H1 (cell line): Measurements from ENCODE around the gene ME1. TPM values are rescaled to one million over a fixed set of nuclear protein-coding genes. Genes with fewer than 3 reads are reported as not detected.

Experiments used
- CTBP2 ChIP-seq: IDR thresholded peaks from 2 replicates; pipeline ENCODE4 v1.7.0; 2011; ENCODE audit warnings: borderline replicate concordance, mild to moderate bottlenecking, moderate library complexity, mixed read lengths, low read length; ENCODE audit not compliant: insufficient read depth, insufficient read length
- polyA plus RNA-seq, 7 experiments: library from polyadenylated mRNA; depleted of rRNA in 3 of 7; stranded (reverse) in 5 of 7; unstranded in 2 of 7; fragments of >200 nt in 5 of 7; fragments of 200-250 nt in 2 of 7; gene quantifications; 1 replicate in 5 of 7; 2 replicates in 1 of 7; 4 replicates in 1 of 7; pipeline versions ENCODE4 v1.2.1 to v1.2.3, GENCODE V29; 2011 to 2013; ENCODE audit warnings: missing spikeins in 2 of 7, mixed read lengths in 2 of 7
- total RNA-seq: library from RNA; stranded (reverse); fragmentation: NEBNext Ultra II Directional; extraction: Animal tissue kit (Norgen Biotek cat#: 25700); gene quantifications from 2 replicates; pipeline ENCODE4 v1.2.1, GENCODE V29; 2021

ME1 gene
- total and polyA plus RNA-seq, 2 of the 8 experiments (the other 6 are each of a cell fraction or from before 2014, with no cell fraction given): 1.3 to 3.9 TPM

DNA sequence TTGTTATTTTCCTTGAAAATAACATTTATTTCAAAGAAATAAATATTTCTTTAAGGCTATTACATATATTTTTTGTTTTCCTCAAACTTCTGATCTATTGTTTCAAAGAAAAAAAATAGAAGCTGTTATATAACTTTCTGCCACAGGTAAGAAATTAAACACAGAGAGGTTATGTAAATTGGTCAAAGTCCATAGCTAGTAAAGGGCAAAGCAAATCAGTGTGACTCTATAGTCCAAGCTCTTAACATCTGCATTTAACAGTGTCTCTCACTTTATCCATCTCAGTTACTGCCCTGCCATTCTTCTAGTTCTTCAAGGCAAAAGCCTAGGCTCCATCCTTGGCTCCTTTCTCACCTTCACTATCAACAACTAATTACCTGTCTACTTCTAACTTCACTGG is 180.6 kb downstream of the ME1 start (continued):
- no peak for TF ChIP-seq CTBP2
- TF ChIP-seq, all 59 proteins: peak for 0
